Measurements from ENCODE around the gene CIRBP. TPM values are rescaled to one million over a fixed set of nuclear protein-coding genes. Genes with fewer than 3 reads are reported as not detected.

CIRBP gene
- total RNA-seq, 4 donors from 2014 or later: 274 to 578 (median 418) TPM

DNA sequence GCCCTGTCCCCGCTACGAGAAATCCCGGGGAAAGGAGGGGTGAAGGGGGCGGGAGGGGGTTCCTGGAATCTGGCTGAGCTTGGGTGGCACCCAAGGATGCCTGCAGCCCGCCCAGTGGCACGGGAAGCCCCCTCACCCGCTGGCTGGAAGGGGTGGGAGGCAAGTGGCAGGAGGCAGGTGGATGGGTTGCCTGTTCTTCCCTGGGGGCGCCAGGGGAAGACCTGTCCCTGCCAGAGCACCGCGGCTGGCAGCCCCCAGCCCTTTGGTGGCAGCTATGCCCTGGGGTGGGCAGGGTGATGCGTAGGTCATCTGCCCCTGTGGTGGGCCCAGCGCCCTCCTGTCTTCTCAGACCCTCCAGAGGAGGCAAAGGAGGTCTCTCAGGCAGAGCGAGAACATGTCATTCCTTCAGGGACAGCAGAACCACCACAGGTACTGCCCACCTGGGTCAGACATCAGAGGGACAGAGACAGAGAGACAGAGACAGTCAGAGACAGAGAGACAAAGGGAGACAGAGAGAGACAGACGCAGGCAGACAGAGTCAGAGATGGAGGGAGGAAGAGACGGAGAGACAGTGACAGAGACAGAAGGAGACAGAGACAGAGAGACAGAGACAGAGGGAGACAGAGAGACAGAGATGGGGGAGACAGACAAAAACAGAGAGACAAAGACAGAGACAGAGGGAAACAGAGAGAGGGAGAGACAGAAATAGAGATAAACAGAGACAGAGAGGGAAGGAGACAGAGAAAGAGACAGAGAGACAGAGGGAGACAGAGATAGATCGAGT lies 53.3 kb downstream of the CIRBP start:
- Histone ChIP-seq H3K27ac (no peak overlapping the region), H3K27me3 (peaks cover 36 to 39% (median 39%) of the 10 kb centered on the region in 3 donors), H3K9me3 (no peaks in the 10 kb centered on the region), H3K36me3 (no peaks in the 10 kb centered on the region), H3K4me1 (peaks cover 7 to 8% of the 10 kb centered on the region in 2 donors), H3K4me3 (no peak overlapping the region)
- no peak for TF ChIP-seq POLR2A (IDR thresholded peaks at IDR 0.05)
- TF ChIP-seq, protein P1, sequence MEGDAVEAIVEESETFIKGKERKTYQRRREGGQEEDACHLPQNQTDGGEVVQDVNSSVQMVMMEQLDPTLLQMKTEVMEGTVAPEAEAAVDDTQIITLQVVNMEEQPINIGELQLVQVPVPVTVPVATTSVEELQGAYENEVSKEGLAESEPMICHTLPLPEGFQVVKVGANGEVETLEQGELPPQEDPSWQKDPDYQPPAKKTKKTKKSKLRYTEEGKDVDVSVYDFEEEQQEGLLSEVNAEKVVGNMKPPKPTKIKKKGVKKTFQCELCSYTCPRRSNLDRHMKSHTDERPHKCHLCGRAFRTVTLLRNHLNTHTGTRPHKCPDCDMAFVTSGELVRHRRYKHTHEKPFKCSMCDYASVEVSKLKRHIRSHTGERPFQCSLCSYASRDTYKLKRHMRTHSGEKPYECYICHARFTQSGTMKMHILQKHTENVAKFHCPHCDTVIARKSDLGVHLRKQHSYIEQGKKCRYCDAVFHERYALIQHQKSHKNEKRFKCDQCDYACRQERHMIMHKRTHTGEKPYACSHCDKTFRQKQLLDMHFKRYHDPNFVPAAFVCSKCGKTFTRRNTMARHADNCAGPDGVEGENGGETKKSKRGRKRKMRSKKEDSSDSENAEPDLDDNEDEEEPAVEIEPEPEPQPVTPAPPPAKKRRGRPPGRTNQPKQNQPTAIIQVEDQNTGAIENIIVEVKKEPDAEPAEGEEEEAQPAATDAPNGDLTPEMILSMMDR (IDR thresholded peaks at IDR 0.05 in 4 of 5, conservative IDR thresholded peaks at IDR 0.05 in 1 of 5): no peak
- intact Hi-C loops (cut with DNase I; ENCODE audit: low total_unique reads): no loop called here
- no peak for ATAC-seq
- in situ Hi-C loops (cut with MboI; ENCODE audit: low sequenced_read_pairs in 4 of 4): no loop called here
- DNase-seq: no peak

DNA sequence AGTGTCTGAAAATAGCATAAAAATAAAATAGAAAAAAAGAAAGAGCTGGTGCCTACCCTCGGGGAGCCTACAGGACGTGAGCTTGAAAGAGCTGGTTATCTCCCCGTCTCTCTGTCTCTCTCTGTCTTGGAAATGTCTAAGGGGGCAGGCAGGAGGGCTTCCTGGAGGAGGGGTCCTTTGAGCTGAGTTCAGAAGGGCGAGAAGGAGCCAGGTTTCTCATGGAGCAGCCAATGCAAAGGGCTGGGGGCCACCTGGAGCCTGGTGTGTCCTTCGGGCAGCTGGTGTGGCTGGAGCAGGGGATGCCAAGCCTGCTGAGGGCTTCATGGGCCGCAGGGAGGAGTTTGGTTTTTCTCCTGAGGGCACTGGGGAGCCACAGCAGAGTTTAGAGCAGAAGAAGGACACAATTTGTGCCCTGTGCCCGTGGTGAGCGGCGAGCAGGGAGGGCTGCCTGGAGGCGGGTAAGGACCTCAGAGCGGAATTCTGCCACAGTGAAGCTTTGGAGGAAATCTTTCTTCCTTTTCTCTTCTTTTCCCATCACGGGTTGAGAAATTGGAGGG lies 55.2 kb downstream of the CIRBP start:
- ATAC-seq: no peak
- no peaks in the 10 kb centered on the region for H3K36me3 ChIP-seq
- peaks cover 7 to 8% of the 10 kb centered on the region in 2 donors for H3K4me1 ChIP-seq
- peaks cover 24 to 34% (median 31%) of the 10 kb centered on the region in 3 donors for H3K27me3 ChIP-seq
- H3K9me3 ChIP-seq: no peaks in the 10 kb centered on the region
- DNase-seq: no peak
- in situ Hi-C loops (cut with MboI; ENCODE audit: low sequenced_read_pairs in 4 of 4) (no loop called here), intact Hi-C loops (cut with DNase I; ENCODE audit: low total_unique reads) (no loop called here)
- H3K4me3 ChIP-seq: peak overlapping the region in 3 of 4 donors; percentile 7 to 43 (median 38)
- H3K27ac ChIP-seq: no peak overlapping the region
- TF ChIP-seq, protein P1 (IDR thresholded peaks at IDR 0.05 in 4 of 5, conservative IDR thresholded peaks at IDR 0.05 in 1 of 5): no peak
- no peak for TF ChIP-seq POLR2A (IDR thresholded peaks at IDR 0.05)

Other genes starting within 250 kb of the CIRBP start
- 100 to 1,000 TPM in 3 of 4 donors, 10 to 100 TPM in 1; 98.5 to 150 (median 124) TPM for gene TMEM259, start 248.2 kb upstream of the CIRBP start, total RNA-seq
- not detected for gene RNU6-2, start 247.8 kb upstream of the CIRBP start, total RNA-seq
- gene CNN2, start 242.7 kb upstream of the CIRBP start, total RNA-seq: 10 to 100 TPM in 1 of 4 donors, 1 to 10 TPM in 3; 2.2 to 10.1 (median 4.1) TPM
- gene ABCA7, start 229.2 kb upstream of the CIRBP start, total RNA-seq: 10 to 100 TPM in 3 of 4 donors, 1 to 10 TPM in 1; 6.0 to 20.0 (median 15.0) TPM
- gene ARHGAP45, start 202.2 kb upstream of the CIRBP start, total RNA-seq: 1 to 10 TPM in 3 of 4 donors, under 1 TPM in 1; 0.83 to 7.6 (median 3.4) TPM
- 100 to 1,000 TPM; 118 to 263 (median 228) TPM for gene POLR2E, start 174.0 kb upstream of the CIRBP start, total RNA-seq
- gene GPX4, start 165.3 kb upstream of the CIRBP start, total RNA-seq: 100 to 1,000 TPM; 616 to 907 (median 819) TPM
- gene SBNO2, start 95.1 kb upstream of the CIRBP start, total RNA-seq: 10 to 100 TPM; 22.2 to 49.8 (median 30.9) TPM
- 100 to 1,000 TPM in 3 of 4 donors, 10 to 100 TPM in 1; 91.5 to 194 (median 149) TPM for gene STK11, start 63.6 kb upstream of the CIRBP start, total RNA-seq
- 1 to 10 TPM in 1 of 4 donors, under 1 TPM in 3; 0.10 to 1.3 (median 0.53) TPM for gene CBARP, start 31.3 kb upstream of the CIRBP start, total RNA-seq
- gene ATP5F1D, start 27.6 kb upstream of the CIRBP start, total RNA-seq: 100 to 1,000 TPM; 189 to 442 (median 273) TPM
- 100 to 1,000 TPM in 2 of 4 donors, 10 to 100 TPM in 2; 34.9 to 117 (median 86.3) TPM for gene MIDN, start 20.7 kb upstream of the CIRBP start, total RNA-seq
- 10 to 100 TPM; 18.7 to 36.7 (median 28.7) TPM for gene FAM174C, start 6.2 kb downstream of the CIRBP start, total RNA-seq
- not detected for gene EFNA2, start 16.5 kb downstream of the CIRBP start, total RNA-seq
- gene NDUFS7, start 114.6 kb downstream of the CIRBP start, total RNA-seq: 100 to 1,000 TPM; 259 to 497 (median 377) TPM
- 100 to 1,000 TPM; 269 to 421 (median 373) TPM for gene GAMT, start 132.2 kb downstream of the CIRBP start, total RNA-seq
- 10 to 100 TPM; 53.7 to 74.1 (median 63.4) TPM for gene DAZAP1, start 138.3 kb downstream of the CIRBP start, total RNA-seq
- gene RPS15, start 169.1 kb downstream of the CIRBP start, total RNA-seq: 1,000 to 10,000 TPM; 2,323 to 3,835 (median 2,607) TPM
- under 1 TPM in 1 of 4 donors, not detected in 3; 0.04 TPM for gene APC2, start 180.8 kb downstream of the CIRBP start, total RNA-seq
- gene C19orf25, start 209.9 kb downstream of the CIRBP start, total RNA-seq: 10 to 100 TPM; 18.7 to 25.7 (median 19.9) TPM
- under 1 TPM; 0.12 to 0.60 (median 0.37) TPM for gene PCSK4, start 221.0 kb downstream of the CIRBP start, total RNA-seq
- 1 to 10 TPM; 1.1 to 2.3 (median 1.5) TPM for gene REEP6, start 221.8 kb downstream of the CIRBP start, total RNA-seq
- 1 to 10 TPM in 3 of 4 donors, under 1 TPM in 1; 0.41 to 6.5 (median 3.0) TPM for gene ADAMTSL5, start 243.7 kb downstream of the CIRBP start, total RNA-seq